HG02623 (cell line): Measurements from ENCODE around the gene LRP1-AS.
A peak's percentile ranks its signal among the peaks of the same experiment; 100 is the strongest.

Source experiments
- ATAC-seq: cut with Tn5 transposase; IDR thresholded peaks from one replicate; pipeline ENCODE4 v1.9.1; 2021; ENCODE audit warnings: moderate library complexity; ENCODE audit not compliant: unreplicated experiment

Gene LRP1-AS

GRCh38 chr12:57146961-57147944, at the start of gene LRP1-AS:
LRP1-AS (minus strand) TSS chr12:57147619.
- no peak for ATAC-seq

- no peak for ATAC-seq
Observed at GRCh38 chr12:57196956-57197355, 49.5 kb upstream of the LRP1-AS start.

GRCh38 chr12:57196439-57196838, 49.0 kb upstream of the LRP1-AS start:
- ATAC-seq: no peak

GRCh38 chr12:57195611-57196371, 48.4 kb upstream of the LRP1-AS start:
- no peak for ATAC-seq

GRCh38 chr12:57195186-57195585, 47.8 kb upstream of the LRP1-AS start:
- no peak for ATAC-seq

GRCh38 chr12:57194253-57194652, 46.8 kb upstream of the LRP1-AS start:
- ATAC-seq: no peak

- no peak for ATAC-seq
Observed at GRCh38 chr12:57193706-57194245, 46.4 kb upstream of the LRP1-AS start.

- ATAC-seq: no peak
Observed at GRCh38 chr12:57192920-57193319, 45.5 kb upstream of the LRP1-AS start.

GRCh38 chr12:57191410-57191809, 44.0 kb upstream of the LRP1-AS start:
- no peak for ATAC-seq

GRCh38 chr12:57190821-57191220, 43.4 kb upstream of the LRP1-AS start:
- no peak for ATAC-seq

- ATAC-seq: no peak
Observed at GRCh38 chr12:57190037-57190436, 42.6 kb upstream of the LRP1-AS start.

GRCh38 chr12:57188090-57188425, 40.6 kb upstream of the LRP1-AS start:
- ATAC-seq: no peak

GRCh38 chr12:57187222-57188089, 40.0 kb upstream of the LRP1-AS start:
- ATAC-seq: no peak

GRCh38 chr12:57185906-57186508, 38.6 kb upstream of the LRP1-AS start:
- no peak for ATAC-seq

GRCh38 chr12:57185403-57185802, 38.0 kb upstream of the LRP1-AS start:
- no peak for ATAC-seq

- no peak for ATAC-seq
Observed at GRCh38 chr12:57183939-57184725, 36.7 kb upstream of the LRP1-AS start.

GRCh38 chr12:57182918-57183575, 35.6 kb upstream of the LRP1-AS start:
- peak; percentile 82 for ATAC-seq

- no peak for ATAC-seq
Observed at GRCh38 chr12:57181561-57182155, 34.2 kb upstream of the LRP1-AS start.

- no peak for ATAC-seq
Observed at GRCh38 chr12:57181072-57181471, 33.7 kb upstream of the LRP1-AS start.
